HT-29 (cell line): Measurements from ENCODE around the gene PGBD2. TPM values are rescaled to one million over a fixed set of nuclear protein-coding genes. Genes with fewer than 3 reads are reported as not detected.
"Not testable (repeated sequence)": the region's sequence is repeated elsewhere in the genome, so short reads cannot be mapped to it uniquely, and the experiment has no call there.

ENCODE experiments used
- DNase-seq: peaks from one replicate; pipeline ENCODE4 v3.0.0-alpha.2; 2015; ENCODE audit warnings: low spot score
- total RNA-seq: library from RNA; depleted of rRNA; stranded (reverse); fragments of >200 nt; shearing (Covaris generic); gene quantifications from 2 replicates; pipeline ENCODE4 v1.2.3, GENCODE V29; 2014

The PGBD2 gene
- total RNA-seq, 1 experiment from 2014 or later, result 10.2 TPM

GRCh38 chr1:248889914-248890243 lies 16.2 kb upstream of the PGBD2 start:
- DNase-seq, result not testable (repeated sequence)

GRCh38 chr1:248890549-248891498 lies 15.2 kb upstream of the PGBD2 start:
- DNase-seq, result no peak

DNA sequence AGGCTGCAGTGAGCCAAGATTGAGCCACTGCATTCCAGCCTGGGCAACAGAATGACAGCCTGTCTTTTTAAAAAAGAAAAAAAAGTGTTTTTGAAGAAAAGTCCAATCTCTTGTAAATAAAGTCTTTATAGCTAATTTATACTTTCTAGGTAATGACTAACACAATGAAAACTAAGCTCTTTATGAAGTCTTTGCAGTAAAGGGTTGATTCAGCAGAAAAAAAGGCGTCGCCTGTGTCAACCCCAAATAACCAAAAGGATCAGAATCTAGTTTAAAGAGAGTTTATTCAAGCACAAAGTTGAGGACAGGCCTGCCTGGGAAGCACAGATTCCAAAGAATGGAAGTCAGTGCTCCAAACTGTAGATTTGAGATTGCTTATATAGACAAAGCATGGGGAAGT lies 14.3 kb upstream of the PGBD2 start:
- DNase-seq, result no peak

DNA sequence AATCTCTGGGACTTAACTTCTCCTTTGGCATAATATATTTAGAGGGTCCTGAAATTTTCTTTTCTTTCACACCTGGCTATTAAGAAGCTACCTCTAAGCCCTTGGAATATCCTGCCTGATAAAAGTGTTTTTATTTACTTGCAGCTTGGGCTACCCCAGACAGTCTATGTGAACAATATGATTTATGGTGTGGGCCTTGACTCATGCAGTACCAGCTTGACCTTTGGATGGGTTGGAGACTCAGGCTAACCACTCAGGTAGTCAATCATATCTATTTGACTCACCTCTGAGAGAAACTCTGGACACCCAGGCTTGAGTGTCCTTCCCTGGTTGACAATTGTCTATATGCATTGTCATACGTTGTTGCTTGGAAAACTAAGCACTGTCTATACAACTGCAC lies 13.4 kb upstream of the PGBD2 start:
- DNase-seq, result no peak

DNA sequence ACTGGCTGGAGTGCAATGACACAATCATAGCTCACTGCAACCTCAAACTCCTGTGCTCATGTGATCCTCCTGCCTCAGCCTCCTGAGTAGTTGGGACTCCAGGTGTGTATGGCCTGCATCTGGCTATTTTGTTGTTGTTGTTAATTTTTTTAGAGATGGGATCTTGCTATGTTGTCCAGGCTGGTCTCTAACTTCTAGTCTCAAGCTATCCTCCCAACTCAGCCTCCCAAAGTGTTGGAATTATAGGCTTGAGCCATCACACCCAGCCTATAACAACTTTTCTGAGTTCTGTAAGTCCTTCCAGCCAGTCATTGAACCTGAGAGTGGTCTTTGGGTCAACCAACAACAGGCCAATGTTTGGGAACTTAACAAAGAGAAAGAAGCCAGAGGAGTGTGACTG lies 11.2 kb upstream of the PGBD2 start:
- no peak for DNase-seq

DNA sequence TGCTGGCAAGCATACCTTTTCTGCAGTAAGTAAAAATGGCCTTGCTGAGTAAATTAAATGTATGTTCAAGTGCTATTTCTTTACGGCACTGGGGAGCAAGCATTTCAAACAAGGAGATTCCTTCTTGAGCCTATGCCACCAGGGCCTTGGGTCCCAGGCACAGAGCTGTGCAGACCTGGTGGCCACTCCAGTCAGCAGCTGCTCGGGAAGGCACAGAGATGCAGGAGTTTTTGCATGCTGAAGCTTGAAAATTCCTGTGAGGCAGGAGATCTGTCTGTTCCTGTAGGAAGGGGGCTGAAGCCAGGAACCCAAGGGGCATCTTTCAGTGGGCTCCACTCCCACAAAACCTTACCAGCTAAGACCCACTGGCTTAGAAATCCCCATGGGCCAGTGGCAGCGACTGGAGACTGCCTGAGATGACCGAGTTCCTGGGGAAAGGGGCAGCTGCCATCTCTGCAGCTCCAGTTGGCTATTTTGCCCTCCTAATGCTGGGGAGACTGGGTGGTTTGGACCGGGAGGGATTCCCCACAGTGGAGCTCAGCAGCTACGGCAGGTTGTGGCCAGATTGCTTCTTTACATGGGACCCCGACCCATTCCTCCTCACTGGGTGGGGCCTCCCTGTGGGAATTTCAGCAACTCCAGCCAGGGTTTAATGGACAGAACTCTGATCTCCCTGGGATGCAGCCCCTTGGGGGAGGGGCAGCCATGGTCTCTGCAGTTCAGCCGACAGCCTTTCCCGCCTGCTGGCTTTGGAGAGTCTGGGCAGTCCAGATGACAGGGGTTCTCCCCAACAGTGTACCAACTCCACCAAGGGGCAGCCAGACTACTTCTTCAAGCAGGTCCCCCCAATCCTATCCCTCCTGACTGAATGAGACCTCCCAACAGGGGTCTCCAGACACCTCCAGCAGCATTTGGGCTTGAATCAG lies 8.4 kb upstream of the PGBD2 start:
- no peak for DNase-seq

DNA sequence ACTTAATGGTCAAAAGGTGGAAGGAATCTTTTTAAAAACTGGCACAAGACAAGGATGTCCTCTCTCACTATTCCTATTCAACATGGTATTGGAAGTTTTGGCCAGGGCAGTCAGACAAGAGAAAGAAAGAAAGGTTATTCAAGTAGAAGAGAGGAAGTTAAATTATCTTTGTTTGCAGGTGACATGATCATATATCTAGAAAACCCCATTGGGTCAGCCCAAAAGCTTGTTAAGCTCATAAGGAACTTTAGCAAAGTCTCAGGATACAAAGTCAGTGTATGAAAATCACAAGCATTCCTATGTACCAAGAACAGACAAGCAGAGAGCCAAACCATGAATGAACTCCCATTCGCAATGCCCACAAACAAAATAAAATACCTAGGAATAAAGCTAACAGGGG lies 5.4 kb upstream of the PGBD2 start:
- DNase-seq, result no peak

GRCh38 chr1:248901578-248901977 lies 4.5 kb upstream of the PGBD2 start:
- no peak for DNase-seq

DNA sequence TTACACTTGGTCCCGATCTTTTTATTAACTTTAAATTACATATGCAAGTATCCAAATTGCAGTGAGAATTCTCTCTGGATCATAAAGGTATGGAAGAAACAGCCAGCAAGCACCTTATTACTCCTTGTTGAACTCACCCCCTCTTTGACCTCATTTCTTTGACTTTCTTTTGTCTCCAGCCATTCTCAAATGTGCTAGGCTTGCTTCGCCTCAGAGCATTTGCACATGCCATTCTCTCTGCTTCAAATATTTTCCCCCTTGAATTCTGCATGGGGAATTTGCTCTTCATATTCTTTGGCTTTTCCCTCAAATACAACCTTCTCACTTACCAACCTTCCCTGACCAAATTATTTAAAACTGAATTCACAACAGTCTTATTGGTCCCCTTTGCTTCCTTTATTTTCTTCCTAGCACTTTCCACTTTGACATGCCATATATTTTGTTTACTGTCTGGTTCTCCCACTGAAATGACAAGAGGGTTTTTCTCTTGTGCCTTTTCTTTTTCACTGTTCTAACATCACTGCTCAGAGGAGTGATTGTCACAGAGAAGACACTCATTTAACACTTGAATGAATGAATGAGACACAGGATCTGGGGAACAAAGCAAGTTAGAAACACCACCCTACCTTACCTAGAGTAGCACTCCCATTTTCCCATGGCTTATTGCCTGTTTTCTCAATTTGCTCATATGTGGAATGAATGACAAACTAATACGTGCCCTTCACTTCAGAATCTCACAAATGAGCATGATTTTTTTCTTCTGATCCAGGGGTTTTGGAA lies 1.4 kb upstream of the PGBD2 start:
- no peak for DNase-seq

- no peak for DNase-seq
Measured at GRCh38 chr1:248905662-248906008, 400 bp upstream of the PGBD2 start.

GRCh38 chr1:248906753-248907661 lies 972 bp downstream of the PGBD2 start:
- DNase-seq, result no peak

GRCh38 chr1:248910761-248911160 lies 4.7 kb downstream of the PGBD2 start:
- no peak for DNase-seq

DNA sequence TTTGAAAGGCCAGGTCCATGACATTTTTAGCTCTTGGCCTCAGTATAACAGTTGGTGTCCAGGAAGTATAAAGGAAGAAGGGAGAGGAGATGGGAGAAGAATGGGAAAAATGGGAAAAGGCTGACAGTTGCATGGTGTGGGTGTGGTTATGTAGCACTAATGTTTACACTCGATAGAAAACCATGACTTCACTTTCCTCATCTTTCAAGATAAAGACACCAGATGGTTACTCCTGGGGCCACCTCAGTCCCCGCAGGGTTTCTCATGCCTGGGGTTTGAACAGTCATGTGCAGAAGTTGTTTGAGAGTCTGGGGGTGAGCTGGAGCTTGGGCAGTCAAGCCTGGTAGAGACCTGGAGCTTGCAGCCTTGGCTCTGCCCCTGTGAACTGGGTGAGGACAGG lies 7.9 kb downstream of the PGBD2 start:
- no peak for DNase-seq

GRCh38 chr1:248914796-248915381 lies 8.9 kb downstream of the PGBD2 start:
- DNase-seq, result no peak

DNA sequence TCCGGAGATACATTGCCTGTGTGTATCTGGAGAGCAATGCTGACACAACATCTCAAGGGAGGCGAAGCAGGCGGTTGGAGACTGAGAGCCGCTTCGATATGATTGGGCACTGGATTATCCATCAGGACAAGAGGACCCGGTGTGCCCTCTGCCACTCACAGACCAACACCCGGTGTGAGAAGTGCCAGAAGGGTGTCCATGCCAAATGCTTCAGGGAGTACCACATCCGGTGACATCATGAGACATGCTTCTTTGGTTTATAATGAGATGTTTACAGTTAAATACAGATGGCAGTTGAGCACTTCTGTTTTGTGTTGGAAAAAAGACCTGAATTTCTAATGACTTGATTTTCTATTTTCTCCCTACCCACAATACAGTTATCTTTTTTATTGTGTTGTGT lies 12.1 kb downstream of the PGBD2 start:
- DNase-seq, result no peak

DNA sequence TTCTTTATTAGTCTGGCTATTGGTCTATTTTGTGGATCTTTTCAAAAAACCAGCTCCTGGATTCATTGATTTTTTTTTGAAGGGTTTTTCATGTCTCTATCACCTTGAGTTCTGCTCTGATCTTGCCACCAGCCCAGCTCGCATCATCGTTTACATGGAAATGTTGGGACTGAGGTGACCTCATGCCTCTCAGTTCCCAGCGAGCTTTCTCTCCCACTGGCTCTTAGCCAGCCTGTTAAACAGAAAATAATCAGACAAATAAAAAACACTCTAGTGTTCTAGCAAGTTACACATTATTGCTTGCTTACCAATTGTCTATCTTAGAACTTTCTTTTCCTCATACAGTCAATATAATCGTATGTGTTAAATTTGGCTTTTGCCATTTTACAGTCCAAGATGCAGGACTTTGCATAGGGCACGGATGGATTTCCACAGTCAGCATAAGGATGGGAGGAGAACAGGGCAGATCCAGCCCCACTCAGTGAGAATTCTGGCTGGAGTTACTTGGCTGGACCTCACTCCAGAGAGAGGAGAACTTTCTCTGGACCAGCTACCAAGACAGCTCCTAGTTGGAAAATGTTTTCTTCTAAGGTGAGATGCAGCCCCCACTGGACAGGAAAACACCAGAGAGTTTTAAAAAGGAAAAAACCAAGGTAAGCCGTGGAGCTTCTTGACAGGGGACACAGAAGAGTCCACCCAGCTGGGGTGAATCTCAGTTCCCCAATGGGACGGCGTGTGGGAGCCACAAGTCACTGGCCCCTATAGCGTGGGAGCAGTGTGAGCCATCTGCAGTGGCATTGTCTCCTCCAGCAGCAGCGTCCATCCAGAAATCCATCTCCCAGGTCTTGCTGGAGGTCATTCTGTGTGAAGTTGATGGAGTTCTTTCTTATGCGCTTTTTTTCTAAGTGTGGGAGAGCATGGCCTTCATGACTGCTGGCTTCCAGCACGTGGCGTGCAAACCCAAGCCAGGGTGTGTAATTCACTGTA lies 17.6 kb downstream of the PGBD2 start:
- DNase-seq, result no peak

DNA sequence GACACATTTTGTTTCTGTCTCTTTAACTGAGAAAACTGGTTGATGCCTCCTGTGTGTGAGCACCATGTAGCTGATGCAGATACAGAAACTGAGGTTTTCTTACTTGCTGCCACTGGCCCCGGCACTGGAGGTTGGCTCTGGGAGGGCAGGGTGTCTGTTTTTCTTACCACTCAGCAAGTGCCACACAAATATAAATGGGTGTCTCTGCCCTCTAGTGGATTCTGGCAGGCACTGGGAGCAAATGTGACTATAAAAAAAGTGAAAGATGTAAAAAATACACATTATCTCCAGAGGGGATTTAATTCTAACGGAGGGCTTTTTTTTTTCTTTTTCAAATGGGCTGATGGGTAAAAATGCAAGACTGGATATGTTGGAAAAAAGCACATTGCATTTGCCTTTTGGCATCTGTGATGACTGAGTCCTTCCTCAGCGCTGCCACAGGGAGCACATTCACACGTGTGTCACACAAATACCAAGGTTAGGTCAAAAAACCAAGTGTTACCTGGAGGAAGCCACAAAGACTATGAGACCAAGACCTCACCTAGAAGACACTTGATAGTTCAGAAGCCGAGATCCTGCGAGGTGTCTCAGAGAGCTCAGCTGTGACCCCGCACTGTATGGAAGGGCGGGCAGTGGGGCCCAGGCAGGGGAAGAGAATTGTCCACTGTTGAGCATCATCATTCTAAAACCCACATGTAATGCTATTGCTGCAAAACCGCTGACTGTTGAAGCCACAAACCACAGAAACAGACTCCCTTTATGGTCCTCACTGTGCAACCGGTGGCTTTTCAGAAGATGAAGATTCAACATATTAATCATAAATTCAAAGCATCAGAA lies 18.9 kb downstream of the PGBD2 start:
- DNase-seq, result peak; percentile 65

DNA sequence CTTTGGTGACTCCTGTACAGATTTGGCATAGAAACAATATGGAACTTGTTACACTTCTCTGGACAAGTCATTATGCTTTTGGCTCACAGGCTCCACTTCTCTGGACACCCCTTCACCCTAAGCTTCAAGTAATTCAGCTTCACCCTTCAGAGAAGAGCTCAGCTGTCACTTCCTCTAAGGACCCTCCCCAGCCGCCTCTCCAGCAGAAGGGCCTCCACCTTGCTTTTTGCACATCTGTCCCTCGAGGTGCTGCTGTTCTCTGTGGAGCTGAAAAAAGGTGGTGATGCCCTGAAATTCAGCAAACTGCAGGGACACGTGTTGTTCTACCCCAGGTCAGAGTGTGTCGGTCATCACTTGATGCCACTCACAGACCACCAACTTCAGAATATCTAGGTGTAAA lies 19.8 kb downstream of the PGBD2 start:
- DNase-seq, result not testable (repeated sequence)
